HL-60 (cell line): ENCODE data around the gene ATRIP.

Source experiments
- GABPA ChIP-seq: IDR thresholded peaks from 2 replicates; pipeline ENCODE4 v1.6.1; 2012; ENCODE audit warnings: low read depth
- POLR2AphosphoS5 ChIP-seq: IDR thresholded peaks from 2 replicates; pipeline ENCODE4 v1.6.1; 2012; ENCODE audit warnings: low read depth
- TF ChIP-seq, protein P1 (sequence below): IDR thresholded peaks from one replicate; pipeline ENCODE4 v1.5.1; 2011; ENCODE audit warnings: low read length, control low read depth, inconsistent platforms; ENCODE audit not compliant: insufficient read depth

DNA sequence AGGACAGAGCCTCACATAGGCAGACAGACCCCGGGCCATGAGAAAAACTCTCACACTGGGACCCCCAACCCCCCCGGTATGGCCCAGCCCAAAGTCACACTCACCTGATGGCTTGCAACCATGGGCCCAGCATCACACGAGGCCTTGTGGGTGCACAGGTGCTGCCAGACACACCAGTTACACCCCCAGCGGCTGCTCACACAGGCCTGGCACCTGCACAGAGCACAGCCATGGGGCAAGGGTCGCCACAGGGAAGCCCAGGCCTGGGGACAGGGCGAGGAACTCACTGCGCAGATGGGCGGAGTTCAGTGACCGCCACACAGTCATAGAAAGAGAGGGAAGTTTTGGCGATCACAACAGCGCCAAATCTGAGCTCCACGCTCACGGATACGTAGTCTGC is 26.0 kb upstream of the ATRIP start:
- TF ChIP-seq, protein P1, sequence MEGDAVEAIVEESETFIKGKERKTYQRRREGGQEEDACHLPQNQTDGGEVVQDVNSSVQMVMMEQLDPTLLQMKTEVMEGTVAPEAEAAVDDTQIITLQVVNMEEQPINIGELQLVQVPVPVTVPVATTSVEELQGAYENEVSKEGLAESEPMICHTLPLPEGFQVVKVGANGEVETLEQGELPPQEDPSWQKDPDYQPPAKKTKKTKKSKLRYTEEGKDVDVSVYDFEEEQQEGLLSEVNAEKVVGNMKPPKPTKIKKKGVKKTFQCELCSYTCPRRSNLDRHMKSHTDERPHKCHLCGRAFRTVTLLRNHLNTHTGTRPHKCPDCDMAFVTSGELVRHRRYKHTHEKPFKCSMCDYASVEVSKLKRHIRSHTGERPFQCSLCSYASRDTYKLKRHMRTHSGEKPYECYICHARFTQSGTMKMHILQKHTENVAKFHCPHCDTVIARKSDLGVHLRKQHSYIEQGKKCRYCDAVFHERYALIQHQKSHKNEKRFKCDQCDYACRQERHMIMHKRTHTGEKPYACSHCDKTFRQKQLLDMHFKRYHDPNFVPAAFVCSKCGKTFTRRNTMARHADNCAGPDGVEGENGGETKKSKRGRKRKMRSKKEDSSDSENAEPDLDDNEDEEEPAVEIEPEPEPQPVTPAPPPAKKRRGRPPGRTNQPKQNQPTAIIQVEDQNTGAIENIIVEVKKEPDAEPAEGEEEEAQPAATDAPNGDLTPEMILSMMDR, result no peak
- TF ChIP-seq POLR2AphosphoS5 (no peak), GABPA (no peak)
